HepG2 (cell line): ENCODE results near the gene AKT2. TPM values are rescaled to one million over a fixed set of nuclear protein-coding genes. Genes with fewer than 3 reads are reported as not detected.

Experiments used
- ATAC-seq: fragments of 200-7000 bp; cut with Tn5 transposase; 3 replicates; pipeline ENCODE4 v1.9.1; 2020; ENCODE audit warnings: mild to moderate bottlenecking, moderate library complexity
- BruUV-seq: library from RNA; stranded (reverse); fragments of 400-500 nt; replicated peaks from 2 replicates; lab custom pipeline; 2021; lab: Mats Ljungman, UMichigan
- CTCF ChIA-PET: fragments of 300-600 bp; formaldehyde crosslinking; extraction: SDS; loops from one replicate; lab custom pipeline; 2021; ENCODE audit warnings: low total read pairs, inconsistent platforms, low intra/inter-chr PET ratio; lab: Yijun Ruan, JAX
- POLR2A ChIA-PET: fragments of 350-600 bp; sonication (Branson Sonifier 250); formaldehyde crosslinking; loops from one replicate; lab custom pipeline; 2020; ENCODE audit warnings: antibody characterized with exemption, inconsistent platforms; lab: Yijun Ruan, JAX
- DNase-seq: peaks from one replicate; pipeline ENCODE4 v3.0.0-alpha.2; 2015; ENCODE audit warnings: low spot score
- FAIRE-seq: peaks from 3 replicates; lab custom pipeline; 2011; peaks lifted over from hg19 to GRCh38; lab: Jason Lieb, UNC
- H2AFZ ChIP-seq: one replicate; pipeline ENCODE4 v1.6.1; 2011; ENCODE audit warnings: low read length, inconsistent platforms
- H3K27ac ChIP-seq: fragments of 300-600 bp; 3 replicates; pipeline ENCODE4 v1.8.0; 2011; ENCODE audit warnings: mixed run types, mild to moderate bottlenecking, mixed read lengths, low read length, inconsistent platforms; ENCODE audit not compliant: insufficient read depth; ENCODE audit errors: extremely low read length
- H3K27me3 ChIP-seq, 2 experiments: fragments of 200-600 bp in 1 of 2; 2 replicates in 1 of 2; 3 replicates in 1 of 2; pipeline versions ENCODE4 v1.6.0 to v1.8.0; 2011; ENCODE audit warnings: low read length in 2 of 2, mild to moderate bottlenecking in 2 of 2, moderate library complexity in 2 of 2, inconsistent platforms in 1 of 2; ENCODE audit not compliant: insufficient read depth in 2 of 2, control insufficient read depth in 1 of 2
- H3K36me3 ChIP-seq, 2 experiments: fragments of 200-600 bp in 1 of 2; replicated peaks in 1 of 2; 2 replicates in 1 of 2; 3 replicates in 1 of 2; pipeline versions ENCODE4 v1.5.1 to v1.8.0; 2011; ENCODE audit warnings: low read length in 2 of 2, inconsistent platforms in 1 of 2; ENCODE audit not compliant: insufficient read depth in 2 of 2, control insufficient read depth in 1 of 2
- H3K4me1 ChIP-seq: 2 replicates; pipeline ENCODE4 v1.5.1; 2012; ENCODE audit warnings: low read length, inconsistent platforms; ENCODE audit not compliant: insufficient read depth
- H3K4me2 ChIP-seq: 2 replicates; pipeline ENCODE4 v1.6.0; 2011; ENCODE audit warnings: low read depth, low read length, inconsistent platforms
- H3K4me3 ChIP-seq, 3 experiments: fragments of 200-600 bp in 1 of 3; sonication (generic), shearing (Covaris generic) in 1 of 3; replicated peaks in 1 of 3; 2 replicates each; pipeline ENCODE4 v1.5.1; 2011 to 2016; ENCODE audit warnings: low read length in 3 of 3, inconsistent platforms in 2 of 3, low read depth in 2 of 3, mild to moderate bottlenecking in 2 of 3, control low read depth in 1 of 3, mixed read lengths in 1 of 3; ENCODE audit not compliant: insufficient read depth in 1 of 3
- H3K79me2 ChIP-seq: one replicate; pipeline ENCODE4 v1.6.1; 2011; ENCODE audit warnings: low read length, inconsistent platforms; ENCODE audit not compliant: insufficient read depth
- H3K9ac ChIP-seq: 2 replicates; pipeline ENCODE4 v1.6.0; 2011; ENCODE audit warnings: mild to moderate bottlenecking, low read depth, low read length, inconsistent platforms; ENCODE audit not compliant: insufficient read depth
- H3K9me3 ChIP-seq: 2 replicates; pipeline ENCODE4 v1.5.1; 2012; ENCODE audit warnings: mild to moderate bottlenecking, low read length
- H4K20me1 ChIP-seq: 2 replicates; pipeline ENCODE4 v1.6.0; 2011; ENCODE audit warnings: inconsistent platforms, mild to moderate bottlenecking, low read length, moderate library complexity; ENCODE audit not compliant: insufficient read depth
- ELK4 ChIP-seq: sonication (generic); formaldehyde crosslinking; IDR thresholded peaks from 2 replicates; pipeline ENCODE4 v1.9.0; 2021; ENCODE audit warnings: missing genetic modification reagents, borderline replicate concordance
- ETV6 ChIP-seq: sonication (generic); formaldehyde crosslinking; conservative IDR thresholded peaks from 2 replicates; pipeline ENCODE4 v1.4.0; 2020; ENCODE audit warnings: missing genetic modification reagents
- FOXP4 ChIP-seq: sonication (generic); formaldehyde crosslinking; IDR thresholded peaks from 2 replicates; pipeline ENCODE4 v1.4.0; 2020; ENCODE audit warnings: missing genetic modification reagents
- GMEB1 ChIP-seq: sonication (generic); formaldehyde crosslinking; IDR thresholded peaks from 2 replicates; pipeline ENCODE4 v1.5.1; 2020; ENCODE audit warnings: missing genetic modification reagents, mild to moderate bottlenecking, borderline replicate concordance
- HOXA3 ChIP-seq: sonication (generic); formaldehyde crosslinking; IDR thresholded peaks from 2 replicates; pipeline ENCODE4 v1.5.0; 2020; ENCODE audit warnings: missing genetic modification reagents
- JUNB ChIP-seq: sonication (generic); formaldehyde crosslinking; IDR thresholded peaks from 2 replicates; pipeline ENCODE4 v1.8.0; 2022; ENCODE audit warnings: missing genetic modification reagents, mild to moderate bottlenecking, borderline replicate concordance
- MAFG ChIP-seq: sonication (generic); formaldehyde crosslinking; IDR thresholded peaks from 2 replicates; pipeline ENCODE4 v1.5.1; 2020; ENCODE audit warnings: mild to moderate bottlenecking, missing genetic modification reagents
- ZBTB21 ChIP-seq: sonication (generic); formaldehyde crosslinking; IDR thresholded peaks from 2 replicates; pipeline ENCODE4 v1.4.0; 2020; ENCODE audit warnings: missing genetic modification reagents
- ZC3H13 ChIP-seq: sonication (generic); formaldehyde crosslinking; IDR thresholded peaks from 2 replicates; pipeline ENCODE4 v1.8.1; 2023; ENCODE audit warnings: mild to moderate bottlenecking, missing genetic modification reagents, moderate library complexity
- ZNF407 ChIP-seq: sonication (generic); formaldehyde crosslinking; IDR thresholded peaks from one replicate; pipeline ENCODE4 v1.5.1; 2020; ENCODE audit warnings: mild to moderate bottlenecking, missing genetic modification reagents; ENCODE audit errors: not compliant biosample characterization
- WGBS: methylation state at CpG from one replicate; pipeline ENCODE4 v1.1.6; 2017; ENCODE audit warnings: low lambda C conversion rate; 5-methylcytosine and 5-hydroxymethylcytosine counted together
- in situ Hi-C: cut with HindIII; loops from 2 replicates; pipeline ENCODE4 v1.10.0; 2017; ENCODE audit warnings: low pct_unique_long_range_greater_than_20kb; ENCODE audit not compliant: extremely low pct_ligation_motif_present
- intact Hi-C: fragments of 100-400 bp; cut with micrococcal nuclease; formaldehyde crosslinking; loops from one replicate; pipeline ENCODE4 v1.10.0; 2022; ENCODE audit not compliant: unreplicated experiment
- polyA plus RNA-seq, 8 experiments: library from polyadenylated mRNA; depleted of rRNA in 3 of 8; stranded (reverse) in 7 of 8; unstranded in 1 of 8; fragments of >200 nt; fragmentation: Illumina TruSeq in 4 of 8; extraction: Trizol in 4 of 8; gene quantifications; 2 replicates each; pipeline versions ENCODE4 v1.2.1 to v1.2.3, GENCODE V29; 2011 to 2016; ENCODE audit warnings: low read depth in 4 of 8, missing spikeins in 1 of 8, mixed read lengths in 1 of 8; ENCODE audit not compliant: insufficient read depth in 1 of 8
- total RNA-seq, 5 experiments: library from RNA; depleted of rRNA; stranded (reverse); fragments of >200 nt; fragmentation: Illumina TruSeq; extraction: Trizol; gene quantifications; 2 replicates each; pipeline ENCODE4 v1.2.3, GENCODE V29; 2016; ENCODE audit warnings: low read depth in 1 of 5

The AKT2 gene
- total and polyA plus RNA-seq, 2 of the 13 experiments (the other 11 are each of a cell fraction or from before 2014, with no cell fraction given), result 82.1 to 173 TPM

- POLR2A ChIA-PET, result no interaction called here
- no peak overlapping the region for H3K27ac ChIP-seq
Measured at GRCh38 chr19:40267601-40267997, 17.5 kb downstream of the AKT2 start.

More at GRCh38 chr19:40267601-40267997, 17.5 kb downstream of the AKT2 start:
- no peaks in the 10 kb centered on the region for H3K9me3 ChIP-seq
- H3K79me2 ChIP-seq, result peaks cover 75% of the 10 kb centered on the region
- CTCF ChIA-PET, result no interaction called here
- H3K27me3 ChIP-seq, result no peaks in the 10 kb centered on the region
- WGBS, result 96% methylated on average over 6 of the region's 6 CpGs
- H4K20me1 ChIP-seq, result peaks cover 37% of the 10 kb centered on the region; the same call in 1 of the 2 replicates
- BruUV-seq, result no TSS peak
- H3K4me2 ChIP-seq, result no peak overlapping the region
- TF ChIP-seq JUNB (CRISPR knock-in tag) (no peak), ZC3H13 (no peak), ZBTB21 (CRISPR knock-in tag) (no peak), ZNF407 (no peak), ETV6 (CRISPR knock-in tag) (no peak), HOXA3 (CRISPR knock-in tag) (no peak), ELK4 (no peak), FOXP4 (CRISPR knock-in tag) (no peak), GMEB1 (CRISPR knock-in tag) (no peak), MAFG (CRISPR knock-in tag) (no peak)
- H3K36me3 ChIP-seq, result peaks cover 10 to 41% of the 10 kb centered on the region in 2 experiments; a peak in 4 of 5 replicates
- no peak for DNase-seq
- H3K4me3 ChIP-seq, result no peak overlapping the region
- in situ Hi-C loops, result no loop called here
- intact Hi-C loops, result no loop called here
- no peak overlapping the region for H2AFZ ChIP-seq
- no peak for ATAC-seq
- peaks cover 19% of the 10 kb centered on the region for H3K4me1 ChIP-seq
- FAIRE-seq, result no peak
- H3K9ac ChIP-seq, result no peak overlapping the region
